ENCODE results near the gene OTOP2. TPM values are rescaled to one million over a fixed set of nuclear protein-coding genes. Genes with fewer than 3 reads are reported as not detected.

OTOP2 gene
- total RNA-seq, 1 donor from 2014 or later, result not detected

- no peak for DNase-seq (ENCODE audit: low read depth)
- TF ChIP-seq CTCF (IDR thresholded peaks at IDR 0.05; ENCODE audit: insufficient read depth, low read depth, low read length) (no peak), EZH2 (IDR thresholded peaks at IDR 0.05; ENCODE audit: insufficient read depth, low read length) (peak; percentile 97)
- no peak for FAIRE-seq
- Mint-ChIP-seq H3K4me3 (ENCODE audit: unreplicated experiment) (peak within 1 kb of the TSS; percentile 64), H3K27me3 (ENCODE audit: low read depth, unreplicated experiment) (peaks cover 59% of the 10 kb centered on the region), H3K36me3 (ENCODE audit: low read depth, unreplicated experiment) (no peaks in the 10 kb centered on the region), H3K27ac (ENCODE audit: unreplicated experiment) (no peak within 1 kb of the TSS), H3K4me1 (ENCODE audit: low read depth, unreplicated experiment) (no peaks in the 10 kb centered on the region), H3K9me3 (ENCODE audit: unreplicated experiment) (no peaks in the 10 kb centered on the region)
- no peaks in the 10 kb centered on the region for H3K36me3 ChIP-seq (ENCODE audit: insufficient read depth, low read length)
- H3K9me3 ChIP-seq (ENCODE audit: insufficient read depth, low read depth, low read length), result no peaks in the 10 kb centered on the region
- no peak within 1 kb of the TSS for H3K9ac ChIP-seq (ENCODE audit: low read length)
- peak within 1 kb of the TSS; percentile 50 for H3K4me2 ChIP-seq (ENCODE audit: low read length)
- no peaks in the 10 kb centered on the region for H3K4me1 ChIP-seq (ENCODE audit: insufficient read depth, low read length)
- H4K20me1 ChIP-seq (ENCODE audit: insufficient read depth, low read length), result no peaks in the 10 kb centered on the region
- H3K27me3 ChIP-seq (ENCODE audit: insufficient read depth, low read length), result peaks cover 55% of the 10 kb centered on the region
- H3K27ac ChIP-seq (ENCODE audit: low read depth, low read length), result no peak within 1 kb of the TSS
- no peak within 1 kb of the TSS for H3K4me3 ChIP-seq (ENCODE audit: insufficient read depth, low read depth, low read length)
- H2AFZ ChIP-seq (ENCODE audit: low read depth, low read length), result no peak within 1 kb of the TSS
- no peaks in the 10 kb centered on the region for H3K79me2 ChIP-seq (ENCODE audit: insufficient read depth, low read length)
These were observed 30.8 kb upstream of the OTOP2 start, which contains the start of gene FADS6 for GRCh38 chr17:74892974-74893911. FADS6 (minus strand) TSS chr17:74893633; CDS start chr17:74893595, 38 bp downstream.

GRCh38 chr17:74893936-74894671, 30.0 kb upstream of the OTOP2 start:
- Histone ChIP-seq H3K4me2 (ENCODE audit: low read length) (no peak overlapping the region), H3K27ac (ENCODE audit: low read depth, low read length) (no peak overlapping the region), H3K27me3 (ENCODE audit: insufficient read depth, low read length) (peaks cover 49% of the 10 kb centered on the region), H3K4me3 (ENCODE audit: insufficient read depth, low read depth, low read length) (no peak overlapping the region), H3K9me3 (ENCODE audit: insufficient read depth, low read depth, low read length) (no peaks in the 10 kb centered on the region), H2AFZ (ENCODE audit: low read depth, low read length) (no peak overlapping the region), H3K4me1 (ENCODE audit: insufficient read depth, low read length) (no peaks in the 10 kb centered on the region), H3K79me2 (ENCODE audit: insufficient read depth, low read length) (no peaks in the 10 kb centered on the region), H3K36me3 (ENCODE audit: insufficient read depth, low read length) (no peaks in the 10 kb centered on the region), H4K20me1 (ENCODE audit: insufficient read depth, low read length) (no peaks in the 10 kb centered on the region), H3K9ac (ENCODE audit: low read length) (no peak overlapping the region)
- H3K36me3 Mint-ChIP-seq (ENCODE audit: low read depth, unreplicated experiment), result no peaks in the 10 kb centered on the region
- H3K4me1 Mint-ChIP-seq (ENCODE audit: low read depth, unreplicated experiment), result no peaks in the 10 kb centered on the region
- DNase-seq (ENCODE audit: low read depth) (no peak), FAIRE-seq (no peak)
- peaks cover 64% of the 10 kb centered on the region for H3K27me3 Mint-ChIP-seq (ENCODE audit: low read depth, unreplicated experiment)
- H3K9me3 Mint-ChIP-seq (ENCODE audit: unreplicated experiment), result no peaks in the 10 kb centered on the region
- H3K27ac Mint-ChIP-seq (ENCODE audit: unreplicated experiment), result no peak overlapping the region
- H3K4me3 Mint-ChIP-seq (ENCODE audit: unreplicated experiment), result peak overlapping the region; percentile 64
- TF ChIP-seq EZH2 (IDR thresholded peaks at IDR 0.05; ENCODE audit: insufficient read depth, low read length) (no peak), CTCF (IDR thresholded peaks at IDR 0.05; ENCODE audit: insufficient read depth, low read depth, low read length) (no peak)
